Transverse colon (tissue), 4 donors: ENCODE data around the gene TRPM3. TPM values are rescaled to one million over a fixed set of nuclear protein-coding genes. Genes with fewer than 3 reads are reported as not detected.

ENCODE experiments used
- DNase-seq: peaks from one replicate; pipeline ENCODE4 v3.0.0-alpha.2; 2019
- H3K27ac ChIP-seq, 4 donors: fragments of 200-600 bp; sonication (generic); 2 replicates each; pipeline ENCODE4 v1.5.1; 2016 to 2018; ENCODE audit warnings: inconsistent platforms in 4 of 4
- H3K27me3 ChIP-seq: fragments of 200-600 bp; sonication (generic); 2 replicates; pipeline ENCODE4 v1.5.1; 2017; ENCODE audit warnings: inconsistent platforms
- H3K36me3 ChIP-seq, 4 donors: fragments of 200-600 bp; sonication (generic); 2 replicates each; pipeline ENCODE4 v1.5.1; 2017 to 2019; ENCODE audit warnings: inconsistent platforms in 4 of 4
- H3K4me1 ChIP-seq, 4 donors: fragments of 200-600 bp; sonication (generic); 2 replicates each; pipeline ENCODE4 v1.5.1; 2017 to 2020; ENCODE audit warnings: inconsistent platforms in 4 of 4
- H3K4me3 ChIP-seq, 4 donors: fragments of 200-600 bp; sonication (generic); 1 replicate in 1 of 4; 2 replicates in 3 of 4; pipeline versions ENCODE4 v1.5.1 to v1.6.1; 2017 to 2019; ENCODE audit warnings: inconsistent platforms in 4 of 4
- H3K9me3 ChIP-seq, 2 donors: fragments of 200-600 bp; sonication (generic); 2 replicates each; pipeline ENCODE4 v1.5.1; 2017 to 2019; ENCODE audit warnings: inconsistent platforms in 2 of 2
- CTCF ChIP-seq, 5 experiments: fragments of 200-600 bp in 3 of 5; fragments of 450-650 bp in 2 of 5; sonication (generic) in 3 of 5; IDR thresholded peaks; 1 replicate in 2 of 5; 2 replicates in 3 of 5; pipeline ENCODE4 v1.5.1; 2016 to 2017; ENCODE audit warnings: antibody characterized with exemption in 5 of 5, inconsistent platforms in 3 of 5, mild to moderate bottlenecking in 2 of 5, moderate library complexity in 1 of 5
- EP300 ChIP-seq: sonication (generic); formaldehyde crosslinking; IDR thresholded peaks from one replicate; pipeline ENCODE4 v1.6.1; 2017; ENCODE audit warnings: antibody characterized with exemption, low read depth
- POLR2A ChIP-seq: fragments of 450-650 bp; IDR thresholded peaks from one replicate; pipeline ENCODE4 v1.6.1; 2016; ENCODE audit warnings: antibody characterized with exemption, mild to moderate bottlenecking, moderate library complexity
- POLR2AphosphoS5 ChIP-seq, 3 donors: sonication (generic); formaldehyde crosslinking; IDR thresholded peaks; one replicate each; pipeline ENCODE4 v1.6.1; 2016; ENCODE audit warnings: antibody characterized with exemption in 3 of 3
- WGBS, 2 donors: methylation state at CpG; one replicate each; pipeline ENCODE4 v1.1.5; 2018; ENCODE audit warnings: low coverage in 1 of 2; 5-methylcytosine and 5-hydroxymethylcytosine counted together
- in situ Hi-C, 4 donors: fragments of 200-750 bp; cut with MboI; loops; one replicate each; pipeline versions ENCODE4 v1.15.0 to v1.15.1; 2017; ENCODE audit warnings: low sequenced_read_pairs in 3 of 4, low pct_ligation_motif_present in 1 of 4, low pct_unique_long_range_greater_than_20kb in 1 of 4
- intact Hi-C: fragments of 100-400 bp; cut with DNase I; formaldehyde crosslinking; loops from one replicate; pipeline ENCODE4 v1.15.1; 2023; ENCODE audit warnings: low total_unique reads
- total RNA-seq, 4 donors: library from RNA; depleted of rRNA; stranded (reverse); fragments of >200 nt; gene quantifications; one replicate each; pipeline ENCODE4 v1.1.0, GENCODE V29; 2016

Gene TRPM3
- total RNA-seq, 4 donors from 2014 or later, result 0.16 to 1.2 (median 0.32) TPM

GRCh38 chr9:70569070-70569772, 552.2 kb downstream of the TRPM3 start:
- Histone ChIP-seq H3K27ac (peak overlapping the region in 3 of 4 donors; percentile 13 to 39 (median 30)), H3K27me3 (no peaks in the 10 kb centered on the region), H3K4me3 (no peak overlapping the region), H3K9me3 (no peaks in the 10 kb centered on the region), H3K4me1 (peaks cover 0 to 6% (median 0%) of the 10 kb centered on the region in 4 donors), H3K36me3 (no peaks in the 10 kb centered on the region)
- intact Hi-C loops (no loop called here), in situ Hi-C loops (no loop called here)
- WGBS, 2 donors, result 67 to 71% methylated on average over 4 of the region's 4 CpGs
- no peak for TF ChIP-seq EP300
- TF ChIP-seq CTCF (IDR thresholded peaks at IDR 0.05), result no peak
- no peak for TF ChIP-seq POLR2A
- DNase-seq, result no peak

GRCh38 chr9:70567511-70567910, 553.9 kb downstream of the TRPM3 start:
- Histone ChIP-seq H3K27me3 (no peaks in the 10 kb centered on the region), H3K4me3 (no peak overlapping the region), H3K4me1 (peaks cover 0 to 16% (median 0%) of the 10 kb centered on the region in 4 donors), H3K9me3 (no peaks in the 10 kb centered on the region), H3K27ac (peak overlapping the region in 3 of 4 donors; percentile 1 to 30 (median 30)), H3K36me3 (no peaks in the 10 kb centered on the region)
- TF ChIP-seq POLR2A (no peak), CTCF (IDR thresholded peaks at IDR 0.05) (no peak), EP300 (no peak), POLR2AphosphoS5 (IDR thresholded peaks at IDR 0.05) (no peak)
- in situ Hi-C loops (no loop called here), intact Hi-C loops (no loop called here)
- 86 to 88% methylated on average over 7 of the region's 7 CpGs for WGBS, 2 donors
- DNase-seq, result no peak

- Histone ChIP-seq H3K27ac (peak overlapping the region in 3 of 4 donors; percentile 3 to 12 (median 11)), H3K4me1 (peaks cover 0 to 16% (median 0%) of the 10 kb centered on the region in 4 donors), H3K9me3 (no peaks in the 10 kb centered on the region), H3K36me3 (no peaks in the 10 kb centered on the region), H3K4me3 (no peak overlapping the region), H3K27me3 (no peaks in the 10 kb centered on the region)
- WGBS, 2 donors, result 47 to 62% methylated on average over 3 to 4 of the region's 4 CpGs
- no peak for DNase-seq
- intact Hi-C loops, result no loop called here
- TF ChIP-seq POLR2A, result no peak
- TF ChIP-seq POLR2AphosphoS5 (IDR thresholded peaks at IDR 0.05), result no peak
- TF ChIP-seq CTCF (IDR thresholded peaks at IDR 0.05), result no peak
- no peak for TF ChIP-seq EP300
- in situ Hi-C loops, result no loop called here
Observed at GRCh38 chr9:70566751-70567150, 554.7 kb downstream of the TRPM3 start.

GRCh38 chr9:70566066-70566465, 555.4 kb downstream of the TRPM3 start:
- H3K4me1 ChIP-seq, result peaks cover 0 to 16% (median 0%) of the 10 kb centered on the region in 4 donors
- H3K36me3 ChIP-seq, result no peaks in the 10 kb centered on the region
- WGBS, 2 donors, result 84 to 89% methylated on average over 3 of the region's 3 CpGs
- no peak for TF ChIP-seq POLR2AphosphoS5 (IDR thresholded peaks at IDR 0.05)
- TF ChIP-seq POLR2A, result no peak
- TF ChIP-seq CTCF (IDR thresholded peaks at IDR 0.05), result no peak
- no peak for TF ChIP-seq EP300
- H3K4me3 ChIP-seq, result no peak overlapping the region
- no peaks in the 10 kb centered on the region for H3K27me3 ChIP-seq
- H3K27ac ChIP-seq, result no peak overlapping the region
- DNase-seq, result no peak
- no peaks in the 10 kb centered on the region for H3K9me3 ChIP-seq
- intact Hi-C loops, result no loop called here
- in situ Hi-C loops, result no loop called here
